Keratinocyte (primary cell): Measurements from ENCODE around the gene OR7D2. TPM values are rescaled to one million over a fixed set of nuclear protein-coding genes. Genes with fewer than 3 reads are reported as not detected.

Experiments
- DNase-seq: peaks from one replicate; pipeline ENCODE4 v3.0.0-alpha.2; 2011; ENCODE audit warnings: low read depth, missing footprints, low spot score
- FAIRE-seq: peaks from 2 replicates; lab custom pipeline; 2011; peaks lifted over from hg19 to GRCh38; lab: Jason Lieb, UNC
- H2AFZ ChIP-seq: 2 replicates; pipeline ENCODE4 v1.6.0; 2012; ENCODE audit warnings: low read length, control low read depth, inconsistent platforms; ENCODE audit not compliant: control insufficient read depth
- H3K27ac ChIP-seq: 2 replicates; pipeline ENCODE4 v1.5.1; 2011; ENCODE audit warnings: low read length; ENCODE audit not compliant: control insufficient read depth, insufficient read depth
- H3K27me3 ChIP-seq: 3 replicates; pipeline ENCODE4 v1.6.0; 2011; ENCODE audit warnings: low read length; ENCODE audit not compliant: control insufficient read depth, insufficient read depth; ENCODE audit errors: extremely low read depth
- H3K36me3 ChIP-seq, 2 experiments: 2 replicates in 1 of 2; 3 replicates in 1 of 2; pipeline ENCODE4 v1.5.1; 2011; ENCODE audit warnings: low read length in 2 of 2, mild to moderate bottlenecking in 1 of 2; ENCODE audit not compliant: control insufficient read depth in 2 of 2, insufficient read depth in 2 of 2; ENCODE audit errors: extremely low read depth in 1 of 2
- H3K4me1 ChIP-seq: 3 replicates; pipeline ENCODE4 v1.5.1; 2011; ENCODE audit warnings: low read length; ENCODE audit not compliant: control insufficient read depth, insufficient read depth; ENCODE audit errors: extremely low read depth
- H3K4me2 ChIP-seq: 3 replicates; pipeline ENCODE4 v1.6.0; 2011; ENCODE audit warnings: low read depth, low read length; ENCODE audit not compliant: control insufficient read depth, insufficient read depth; ENCODE audit errors: extremely low read depth
- H3K4me3 ChIP-seq, 3 experiments: fragments of 200-600 bp in 1 of 3; sonication (generic) in 1 of 3; 2 replicates in 2 of 3; 3 replicates in 1 of 3; pipeline ENCODE4 v1.5.1; 2011 to 2016; ENCODE audit warnings: low read length in 3 of 3, mild to moderate bottlenecking in 3 of 3, control low read depth in 2 of 3, inconsistent platforms in 1 of 3, low read depth in 1 of 3, mixed read lengths in 1 of 3, mixed run types in 1 of 3, moderate library complexity in 1 of 3; ENCODE audit not compliant: control insufficient read depth in 2 of 3, insufficient read depth in 2 of 3; ENCODE audit errors: extremely low read depth in 1 of 3
- H3K79me2 ChIP-seq: 2 replicates; pipeline ENCODE4 v1.6.0; 2012; ENCODE audit warnings: low read length; ENCODE audit not compliant: control insufficient read depth, insufficient read depth
- H3K9ac ChIP-seq: 3 replicates; pipeline ENCODE4 v1.6.0; 2011; ENCODE audit warnings: low read length; ENCODE audit not compliant: control insufficient read depth, insufficient read depth; ENCODE audit errors: extremely low read depth
- H3K9me1 ChIP-seq: 3 replicates; pipeline ENCODE4 v1.6.0; 2011; ENCODE audit warnings: low read length; ENCODE audit not compliant: control insufficient read depth, insufficient read depth; ENCODE audit errors: extremely low read depth
- H3K9me3 ChIP-seq: 2 replicates; pipeline ENCODE4 v1.5.1; 2012; ENCODE audit warnings: low read depth, low read length; ENCODE audit not compliant: control insufficient read depth
- H4K20me1 ChIP-seq: 3 replicates; pipeline ENCODE4 v1.6.0; 2011; ENCODE audit warnings: low read length; ENCODE audit not compliant: control insufficient read depth, insufficient read depth; ENCODE audit errors: extremely low read depth
- CTCF ChIP-seq, 3 experiments: IDR thresholded peaks in 1 of 3; conservative IDR thresholded peaks in 1 of 3; optimal IDR thresholded peaks in 1 of 3; 2 replicates in 2 of 3; 3 replicates in 1 of 3; pipeline versions ENCODE3 to v1.5.1; 2011; ENCODE audit warnings: low read length in 3 of 3, mild to moderate bottlenecking in 3 of 3, moderate library complexity in 2 of 3, control low read depth in 1 of 3, inconsistent platforms in 1 of 3; ENCODE audit not compliant: insufficient read depth in 2 of 3; ENCODE audit errors: extremely low read depth in 1 of 3
- EZH2 ChIP-seq: IDR thresholded peaks from one replicate; pipeline ENCODE4 v1.6.1; 2012; ENCODE audit warnings: inconsistent platforms, mild to moderate bottlenecking, low read length, moderate library complexity
- dilution Hi-C: fragments of 300-500 bp; cut with MboI; formaldehyde crosslinking; loops from one replicate; pipeline ENCODE4 v1.7.0; 2020; ENCODE audit warnings: low sequenced_read_pairs; ENCODE audit not compliant: extremely low pct_ligation_motif_present
- polyA plus RNA-seq, 5 experiments: library from polyadenylated mRNA; depleted of rRNA in 3 of 5; stranded (reverse) in 3 of 5; stranded (forward) in 1 of 5; unstranded in 1 of 5; fragments of >200 nt; gene quantifications; 1 replicate in 1 of 5; 2 replicates in 3 of 5; 3 replicates in 1 of 5; pipeline versions ENCODE4 v1.2.1 to v1.2.3, GENCODE V29; 2011 to 2012; ENCODE audit warnings: missing spikeins in 2 of 5, low read depth in 1 of 5, low replicate concordance in 1 of 5

The OR7D2 gene
- polyA plus RNA-seq, 1 donor (not counting 4 experiments of a cell fraction or from before 2014, with no cell fraction given), result 0.03 TPM

GRCh38 chr19:9151367-9151766, 27.4 kb upstream of the OR7D2 start:
- peaks cover 2% of the 10 kb centered on the region for H3K4me1 ChIP-seq
- H3K36me3 ChIP-seq, result peaks cover 9 to 11% of the 10 kb centered on the region in 2 experiments
- H3K79me2 ChIP-seq, result peaks cover 98% of the 10 kb centered on the region
- H4K20me1 ChIP-seq, result no peaks in the 10 kb centered on the region
- DNase-seq (no peak), FAIRE-seq (no peak)
- TF ChIP-seq EZH2, result no peak
- no peak for TF ChIP-seq CTCF (optimal IDR thresholded peaks at IDR 0.05 in 1 of 3, IDR thresholded peaks at IDR 0.05 in 1 of 3, conservative IDR thresholded peaks at IDR 0.05 in 1 of 3; ENCODE audit: extremely low read depth in 1 of 3, insufficient read depth in 2 of 3, low read length in 3 of 3)
- H3K9me3 ChIP-seq, result peaks cover 11% of the 10 kb centered on the region
- dilution Hi-C loops, result no loop called here
- no peak overlapping the region for H2AFZ ChIP-seq
- H3K9me1 ChIP-seq, result no peaks in the 10 kb centered on the region
- H3K27ac ChIP-seq, result no peak overlapping the region
- no peaks in the 10 kb centered on the region for H3K27me3 ChIP-seq
- no peak overlapping the region for H3K4me2 ChIP-seq
- H3K9ac ChIP-seq, result no peak overlapping the region
- no peak overlapping the region for H3K4me3 ChIP-seq

GRCh38 chr19:9155591-9155990, 23.2 kb upstream of the OR7D2 start:
- H4K20me1 ChIP-seq, result no peaks in the 10 kb centered on the region
- peaks cover 22% of the 10 kb centered on the region for H3K9me3 ChIP-seq
- TF ChIP-seq EZH2 (no peak), CTCF (optimal IDR thresholded peaks at IDR 0.05 in 1 of 3, IDR thresholded peaks at IDR 0.05 in 1 of 3, conservative IDR thresholded peaks at IDR 0.05 in 1 of 3; ENCODE audit: extremely low read depth in 1 of 3, insufficient read depth in 2 of 3, low read length in 3 of 3) (no peak)
- H2AFZ ChIP-seq, result no peak overlapping the region
- no peaks in the 10 kb centered on the region for H3K4me1 ChIP-seq
- dilution Hi-C loops, result no loop called here
- H3K4me2 ChIP-seq, result no peak overlapping the region
- peaks cover 23 to 31% of the 10 kb centered on the region in 2 experiments for H3K36me3 ChIP-seq
- no peak overlapping the region for H3K9ac ChIP-seq
- DNase-seq (no peak), FAIRE-seq (no peak)
- H3K27me3 ChIP-seq, result no peaks in the 10 kb centered on the region
- H3K9me1 ChIP-seq, result no peaks in the 10 kb centered on the region
- no peak overlapping the region for H3K27ac ChIP-seq
- H3K79me2 ChIP-seq, result peaks cover 56% of the 10 kb centered on the region
- H3K4me3 ChIP-seq, result no peak overlapping the region
